Duodenal mucosa (tissue), 2 donors: ENCODE results near the gene GAS2.

Experiments
- H3K27ac ChIP-seq: one replicate; pipeline ENCODE4 v1.7.0; 2013; ENCODE audit warnings: low read depth, low read length
- H3K27me3 ChIP-seq, 2 donors: one replicate each; pipeline ENCODE4 v1.7.0; 2013; ENCODE audit warnings: low read length in 2 of 2, control low read depth in 1 of 2; ENCODE audit not compliant: insufficient read depth in 2 of 2, control insufficient read depth in 1 of 2
- H3K36me3 ChIP-seq, 2 donors: one replicate each; pipeline ENCODE4 v1.7.0; 2013; ENCODE audit warnings: low read length in 2 of 2, control low read depth in 1 of 2; ENCODE audit not compliant: insufficient read depth in 2 of 2, control insufficient read depth in 1 of 2
- H3K4me1 ChIP-seq, 2 donors: one replicate each; pipeline ENCODE4 v1.7.0; 2013; ENCODE audit warnings: low read length in 2 of 2, control low read depth in 1 of 2; ENCODE audit not compliant: insufficient read depth in 2 of 2, control insufficient read depth in 1 of 2
- H3K4me3 ChIP-seq, 2 donors: one replicate each; pipeline ENCODE4 v1.7.0; 2013; ENCODE audit warnings: low read length in 2 of 2, low read depth in 1 of 2
- H3K9ac ChIP-seq, 2 donors: one replicate each; pipeline ENCODE4 v1.7.0; 2013; ENCODE audit warnings: low read length in 2 of 2, low read depth in 1 of 2
- H3K9me3 ChIP-seq, 2 donors: one replicate each; pipeline ENCODE4 v1.7.0; 2013; ENCODE audit warnings: low read length in 2 of 2, control low read depth in 1 of 2; ENCODE audit not compliant: control insufficient read depth in 1 of 2

GAS2 gene

DNA sequence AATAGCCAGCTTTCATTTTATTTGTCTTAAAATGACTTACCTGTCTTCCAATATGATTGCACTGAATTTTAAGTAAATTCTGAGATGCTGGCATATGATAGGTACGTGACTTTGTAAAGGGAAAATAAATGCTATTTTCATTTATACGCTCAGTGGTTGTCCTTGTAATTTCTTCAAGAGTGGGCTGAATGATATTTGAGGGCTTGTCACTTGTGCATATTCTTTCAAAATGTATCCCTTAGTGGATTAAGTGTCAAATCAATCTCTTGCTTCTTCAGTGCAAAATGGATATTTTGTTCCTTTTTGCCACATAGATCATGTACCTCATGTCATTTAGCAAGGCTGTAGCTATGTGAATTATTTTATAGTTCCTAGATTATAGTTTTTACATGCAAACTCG is 56.9 kb downstream of the GAS2 start:
- Histone ChIP-seq H3K27ac (no peak overlapping the region), H3K36me3 (no peaks in the 10 kb centered on the region), H3K4me1 (no peaks in the 10 kb centered on the region), H3K4me3 (no peak overlapping the region), H3K9me3 (no peaks in the 10 kb centered on the region), H3K9ac (no peak overlapping the region), H3K27me3 (no peaks in the 10 kb centered on the region)

DNA sequence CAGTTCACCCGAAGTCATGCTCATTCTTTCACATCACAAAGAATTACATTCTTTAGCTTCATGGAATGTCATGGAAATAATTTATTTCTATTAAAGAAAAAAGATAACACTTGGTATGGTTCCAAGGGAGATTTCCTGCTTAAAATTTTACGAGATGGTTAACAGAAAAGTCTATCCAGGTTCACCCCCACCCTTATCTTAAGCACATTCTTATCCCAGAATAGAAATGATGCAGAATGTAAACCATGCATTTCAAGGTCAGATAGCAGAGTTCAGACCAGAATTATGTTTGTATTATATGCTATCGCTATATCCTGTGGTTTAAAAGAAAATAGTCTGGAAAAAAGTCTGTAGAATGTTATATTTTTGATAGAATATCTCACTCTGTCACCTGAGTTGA is 58.7 kb downstream of the GAS2 start:
- Histone ChIP-seq H3K36me3 (no peaks in the 10 kb centered on the region), H3K27me3 (no peaks in the 10 kb centered on the region), H3K4me3 (no peak overlapping the region), H3K4me1 (no peaks in the 10 kb centered on the region), H3K9me3 (no peaks in the 10 kb centered on the region), H3K27ac (no peak overlapping the region), H3K9ac (no peak overlapping the region)

DNA sequence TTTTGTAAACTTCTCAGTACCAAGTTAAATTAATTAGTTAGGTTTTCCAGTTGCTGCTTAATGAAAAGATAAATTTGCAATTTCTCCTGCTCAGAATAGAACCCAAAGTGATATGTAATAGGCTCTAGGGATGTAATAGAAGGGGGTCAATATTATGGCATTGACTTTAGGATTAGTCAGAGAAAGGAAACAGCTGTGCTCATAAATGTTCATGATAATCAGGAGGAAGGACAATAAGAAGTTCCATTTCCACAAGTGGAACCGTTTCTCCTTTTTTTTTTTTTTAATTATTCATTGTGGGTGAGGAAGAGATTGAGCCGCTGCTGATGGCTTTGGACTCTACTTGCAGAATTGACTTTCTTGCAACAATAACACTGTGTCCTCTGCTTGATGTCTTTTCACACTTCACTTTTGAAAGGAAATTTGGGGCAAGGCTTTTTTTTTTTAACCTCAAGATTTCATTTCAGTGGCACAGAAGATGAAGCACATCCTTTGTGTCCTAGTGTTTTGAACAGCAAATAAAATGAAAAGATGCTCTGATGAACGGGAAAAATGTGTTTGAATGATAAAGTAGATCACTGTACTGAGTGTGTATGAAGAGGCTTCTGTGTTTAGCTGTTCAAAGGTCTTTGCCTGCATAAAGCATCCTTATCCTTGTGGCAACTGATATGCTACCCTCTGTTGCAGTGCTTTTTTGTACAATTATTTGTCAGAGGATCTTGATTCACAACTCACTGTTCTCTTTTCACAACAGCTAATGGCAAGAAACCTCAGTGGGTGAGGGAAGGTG is 62.4 kb downstream of the GAS2 start:
- Histone ChIP-seq H3K36me3 (no peaks in the 10 kb centered on the region), H3K4me3 (no peak overlapping the region), H3K27me3 (no peaks in the 10 kb centered on the region), H3K27ac (no peak overlapping the region), H3K9ac (no peak overlapping the region), H3K9me3 (no peaks in the 10 kb centered on the region), H3K4me1 (no peaks in the 10 kb centered on the region)

- H3K36me3 ChIP-seq, result no peaks in the 10 kb centered on the region
- no peaks in the 10 kb centered on the region for H3K27me3 ChIP-seq
- no peak overlapping the region for H3K9ac ChIP-seq
- H3K27ac ChIP-seq, result no peak overlapping the region
- no peaks in the 10 kb centered on the region for H3K4me1 ChIP-seq
- no peaks in the 10 kb centered on the region for H3K9me3 ChIP-seq
- H3K4me3 ChIP-seq, result no peak overlapping the region
Measured at GRCh38 chr11:22730319-22730718, 63.9 kb downstream of the GAS2 start.

DNA sequence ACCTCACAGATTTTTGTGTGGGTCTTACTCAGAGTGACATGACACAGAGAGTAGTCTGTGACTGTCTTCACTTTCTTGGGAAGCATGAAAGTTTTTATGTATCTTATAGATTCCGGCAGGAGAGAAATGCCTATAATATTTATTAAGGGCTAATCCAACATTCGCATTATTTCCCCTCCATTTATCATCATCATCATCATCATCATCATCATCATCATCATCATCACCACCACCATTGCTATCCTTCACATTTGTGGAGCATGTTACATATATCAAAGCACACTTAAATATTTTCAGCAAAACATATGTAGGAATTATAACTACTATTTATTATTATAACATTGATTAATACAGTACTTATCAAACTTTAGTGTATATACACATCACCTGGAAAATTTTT is 66.2 kb downstream of the GAS2 start:
- no peaks in the 10 kb centered on the region for H3K9me3 ChIP-seq
- no peak overlapping the region for H3K9ac ChIP-seq
- H3K36me3 ChIP-seq, result no peaks in the 10 kb centered on the region

GRCh38 chr11:22733475-22734248 is 67.3 kb downstream of the GAS2 start:
- Histone ChIP-seq H3K36me3 (no peaks in the 10 kb centered on the region), H3K9me3 (no peaks in the 10 kb centered on the region), H3K4me3 (no peak overlapping the region), H3K27me3 (no peaks in the 10 kb centered on the region), H3K4me1 (no peaks in the 10 kb centered on the region), H3K9ac (no peak overlapping the region), H3K27ac (no peak overlapping the region)

More for the DNA sequence above, 66.2 kb downstream of the GAS2 start:
- Histone ChIP-seq H3K27me3 (no peaks in the 10 kb centered on the region), H3K27ac (no peak overlapping the region), H3K4me3 (no peak overlapping the region), H3K4me1 (no peaks in the 10 kb centered on the region)

GRCh38 chr11:22734628-22735345 is 68.4 kb downstream of the GAS2 start:
- H3K9ac ChIP-seq, result no peak overlapping the region
- H3K36me3 ChIP-seq, result no peaks in the 10 kb centered on the region
- H3K27ac ChIP-seq, result no peak overlapping the region
- H3K4me1 ChIP-seq, result no peaks in the 10 kb centered on the region
- H3K4me3 ChIP-seq, result no peak overlapping the region
- no peaks in the 10 kb centered on the region for H3K27me3 ChIP-seq
- no peaks in the 10 kb centered on the region for H3K9me3 ChIP-seq

DNA sequence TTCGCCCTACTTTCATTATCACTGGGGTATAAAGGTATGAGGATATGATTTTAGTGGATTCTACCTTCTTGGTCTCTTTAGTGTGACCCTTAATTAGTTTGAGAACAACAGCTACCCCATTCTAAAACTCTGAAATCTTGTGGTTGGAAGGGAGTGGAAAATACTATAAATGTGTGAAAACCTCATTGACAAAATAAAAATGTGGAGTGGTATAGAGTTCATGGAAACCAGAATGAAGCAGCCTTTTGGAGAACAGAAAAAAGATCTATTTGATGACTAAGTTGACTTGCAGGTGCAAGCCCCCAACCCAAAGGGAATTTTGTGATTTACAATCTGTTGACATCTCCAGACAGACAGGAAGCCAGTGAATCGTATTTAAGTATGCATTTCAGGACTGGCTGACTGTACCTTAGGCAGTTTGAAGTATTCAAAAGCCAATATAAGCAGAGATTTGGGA is 75.8 kb downstream of the GAS2 start:
- Histone ChIP-seq H3K9ac (no peak overlapping the region), H3K4me1 (no peaks in the 10 kb centered on the region), H3K27ac (no peak overlapping the region), H3K36me3 (no peaks in the 10 kb centered on the region), H3K4me3 (no peak overlapping the region), H3K9me3 (no peaks in the 10 kb centered on the region), H3K27me3 (no peaks in the 10 kb centered on the region)

- no peak overlapping the region for H3K27ac ChIP-seq
- H3K36me3 ChIP-seq, result no peaks in the 10 kb centered on the region
- H3K9me3 ChIP-seq, result no peaks in the 10 kb centered on the region
- no peak overlapping the region for H3K9ac ChIP-seq
- H3K4me1 ChIP-seq, result no peaks in the 10 kb centered on the region
- no peak overlapping the region for H3K4me3 ChIP-seq
- H3K27me3 ChIP-seq, result no peaks in the 10 kb centered on the region
Measured at GRCh38 chr11:22749536-22749935, 83.1 kb downstream of the GAS2 start.

- Histone ChIP-seq H3K4me1 (no peaks in the 10 kb centered on the region), H3K27me3 (no peaks in the 10 kb centered on the region), H3K4me3 (no peak overlapping the region), H3K9ac (no peak overlapping the region), H3K27ac (no peak overlapping the region), H3K36me3 (no peaks in the 10 kb centered on the region), H3K9me3 (no peaks in the 10 kb centered on the region)
Measured at GRCh38 chr11:22752908-22753310, 86.5 kb downstream of the GAS2 start.
